ENCODE data around the gene STAM2. TPM values are rescaled to one million over a fixed set of nuclear protein-coding genes. Genes with fewer than 3 reads are reported as not detected.

Gene STAM2
- total RNA-seq, 1 experiment from 2014 or later, result 28.1 TPM

- no TSS peak for BruUV-seq (replicated peaks)
- Histone ChIP-seq H3K9me3 (ENCODE audit: low read depth, low read length, poor library complexity, severe bottlenecking) (no peaks in the 10 kb centered on the region), H3K27me3 (replicated peaks; ENCODE audit: insufficient read depth, low read depth, low read length, poor library complexity) (no peaks in the 10 kb centered on the region), H3K4me3 (ENCODE audit: low read depth, low read length, poor library complexity, severe bottlenecking) (no peak overlapping the region), H3K4me1 (ENCODE audit: insufficient read depth, low read length, poor library complexity, severe bottlenecking) (no peaks in the 10 kb centered on the region), H3K27ac (ENCODE audit: low read depth, low read length, poor library complexity, severe bottlenecking) (no peak overlapping the region), H3K36me3 (ENCODE audit: insufficient read depth, low read length, poor library complexity, severe bottlenecking) (no peaks in the 10 kb centered on the region)
- ChIA-PET CTCF (no interaction called here), POLR2A (ENCODE audit: low non-redundant PET) (interaction anchor here (0.5 kb wide), 1 partner anchor 122 kb away, joined by 3 read pairs; no protein-coding TSS in a partner anchor)
- TF ChIP-seq CTCF (conservative IDR thresholded peaks at IDR 0.05; ENCODE audit: low read depth, low read length) (no peak), EZH2 (IDR thresholded peaks at IDR 0.05; ENCODE audit: borderline replicate concordance, low read depth, low read length, poor library complexity, severe bottlenecking) (no peak)
- intact Hi-C loops (cut with micrococcal nuclease; ENCODE audit: unreplicated experiment), result no loop called here
- no peak for DNase-seq (ENCODE audit: low spot score)
Observed at GRCh38 chr2:152122161-152122560, 53.4 kb downstream of the STAM2 start.

DNA sequence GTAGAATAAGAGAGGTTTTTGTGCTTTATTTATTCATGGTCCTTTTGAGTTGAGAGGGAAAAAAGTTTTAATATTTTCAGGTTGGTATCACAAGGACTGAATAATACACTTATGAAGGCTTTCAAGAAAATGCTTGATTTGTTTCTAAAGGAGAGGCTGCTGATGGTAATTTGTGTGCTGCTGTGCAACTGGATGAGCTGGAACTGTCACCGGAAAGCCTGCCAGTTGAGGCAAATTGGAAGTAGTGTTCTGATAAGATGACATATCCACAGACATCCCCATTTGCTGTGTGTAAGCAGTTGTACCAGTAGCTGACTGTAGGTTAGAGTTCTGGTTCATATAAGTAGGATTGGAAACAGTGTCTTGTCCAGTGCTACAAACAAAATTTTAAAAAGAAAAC is 55.1 kb downstream of the STAM2 start:
- BruUV-seq (replicated peaks), result no TSS peak
- no peak for TF ChIP-seq CTCF (conservative IDR thresholded peaks at IDR 0.05; ENCODE audit: low read depth, low read length)
- no peak for DNase-seq (ENCODE audit: low spot score)
- no peak overlapping the region for H3K27ac ChIP-seq (ENCODE audit: low read depth, low read length, poor library complexity, severe bottlenecking)
- intact Hi-C loops (cut with micrococcal nuclease; ENCODE audit: unreplicated experiment), result no loop called here
- CTCF ChIA-PET, result interaction anchor here (0.5 kb wide), 1 partner anchor 93 kb away, joined by 12 read pairs; no protein-coding TSS in a partner anchor
- POLR2A ChIA-PET (ENCODE audit: low non-redundant PET), result no interaction called here
- H3K27me3 ChIP-seq (replicated peaks; ENCODE audit: insufficient read depth, low read depth, low read length, poor library complexity), result no peaks in the 10 kb centered on the region
- no peaks in the 10 kb centered on the region for H3K4me1 ChIP-seq (ENCODE audit: insufficient read depth, low read length, poor library complexity, severe bottlenecking)
- H3K9me3 ChIP-seq (ENCODE audit: low read depth, low read length, poor library complexity, severe bottlenecking), result no peaks in the 10 kb centered on the region
- no peak overlapping the region for H3K4me3 ChIP-seq (ENCODE audit: low read depth, low read length, poor library complexity, severe bottlenecking)
- no peaks in the 10 kb centered on the region for H3K36me3 ChIP-seq (ENCODE audit: insufficient read depth, low read length, poor library complexity, severe bottlenecking)

GRCh38 chr2:152115952-152116351 is 59.6 kb downstream of the STAM2 start:
- DNase-seq (ENCODE audit: low spot score), result peak; percentile 3
- Histone ChIP-seq H3K4me3 (ENCODE audit: low read depth, low read length, poor library complexity, severe bottlenecking) (no peak overlapping the region), H3K4me1 (ENCODE audit: insufficient read depth, low read length, poor library complexity, severe bottlenecking) (no peaks in the 10 kb centered on the region), H3K9me3 (ENCODE audit: low read depth, low read length, poor library complexity, severe bottlenecking) (no peaks in the 10 kb centered on the region), H3K27me3 (replicated peaks; ENCODE audit: insufficient read depth, low read depth, low read length, poor library complexity) (no peaks in the 10 kb centered on the region), H3K36me3 (ENCODE audit: insufficient read depth, low read length, poor library complexity, severe bottlenecking) (no peaks in the 10 kb centered on the region), H3K27ac (ENCODE audit: low read depth, low read length, poor library complexity, severe bottlenecking) (no peak overlapping the region)
- TF ChIP-seq CTCF (conservative IDR thresholded peaks at IDR 0.05; ENCODE audit: low read depth, low read length) (peak; percentile 12; the same call in 1 of the 2 replicates), EZH2 (IDR thresholded peaks at IDR 0.05; ENCODE audit: borderline replicate concordance, low read depth, low read length, poor library complexity, severe bottlenecking) (no peak)
- ChIA-PET POLR2A (ENCODE audit: low non-redundant PET) (no interaction called here), CTCF (no interaction called here)
- intact Hi-C loops (cut with micrococcal nuclease; ENCODE audit: unreplicated experiment), result no loop called here
- BruUV-seq (replicated peaks), result no TSS peak

All from A673 (cell line).